HG03457 (cell line): ENCODE measurements around the gene LCP2.

Experiments used
- ATAC-seq: cut with Tn5 transposase; IDR thresholded peaks from one replicate; pipeline ENCODE4 v1.9.1; 2021; ENCODE audit warnings: moderate number of reproducible peaks; ENCODE audit not compliant: unreplicated experiment

LCP2 gene

GRCh38 chr5:170316937-170317336 lies 19.4 kb upstream of the LCP2 start:
- no peak for ATAC-seq

GRCh38 chr5:170315154-170315553 lies 17.6 kb upstream of the LCP2 start:
- no peak for ATAC-seq

- no peak for ATAC-seq
Observed at GRCh38 chr5:170314541-170315095, 17.0 kb upstream of the LCP2 start.

- ATAC-seq, result no peak
Observed at GRCh38 chr5:170313816-170314215, 16.2 kb upstream of the LCP2 start.

GRCh38 chr5:170313344-170313743 lies 15.8 kb upstream of the LCP2 start:
- ATAC-seq, result no peak

GRCh38 chr5:170312666-170313065 lies 15.1 kb upstream of the LCP2 start:
- peak; percentile 57 for ATAC-seq

GRCh38 chr5:170312301-170312595 lies 14.7 kb upstream of the LCP2 start:
- ATAC-seq, result no peak

GRCh38 chr5:170311511-170312300 lies 14.1 kb upstream of the LCP2 start:
- no peak for ATAC-seq

GRCh38 chr5:170310256-170310926 lies 12.8 kb upstream of the LCP2 start:
- ATAC-seq, result no peak

GRCh38 chr5:170308686-170309085 lies 11.1 kb upstream of the LCP2 start:
- ATAC-seq, result no peak

- no peak for ATAC-seq
Observed at GRCh38 chr5:170307575-170308465, 10.2 kb upstream of the LCP2 start.

- peak; percentile 46 for ATAC-seq
Observed at GRCh38 chr5:170306381-170306831, 8.8 kb upstream of the LCP2 start.

GRCh38 chr5:170305646-170306025 lies 8.1 kb upstream of the LCP2 start:
- ATAC-seq, result no peak

GRCh38 chr5:170305016-170305645 lies 7.6 kb upstream of the LCP2 start:
- no peak for ATAC-seq

- ATAC-seq, result no peak
Observed at GRCh38 chr5:170303549-170303948, 6.0 kb upstream of the LCP2 start.

GRCh38 chr5:170302653-170303501 lies 5.3 kb upstream of the LCP2 start:
- no peak for ATAC-seq

GRCh38 chr5:170301981-170302652 lies 4.5 kb upstream of the LCP2 start:
- ATAC-seq, result no peak

GRCh38 chr5:170301149-170301548 lies 3.6 kb upstream of the LCP2 start:
- ATAC-seq, result no peak

GRCh38 chr5:170300361-170301013 lies 2.9 kb upstream of the LCP2 start:
- no peak for ATAC-seq
